ENCODE results near the gene DMRT3.

The DMRT3 gene, protein sequence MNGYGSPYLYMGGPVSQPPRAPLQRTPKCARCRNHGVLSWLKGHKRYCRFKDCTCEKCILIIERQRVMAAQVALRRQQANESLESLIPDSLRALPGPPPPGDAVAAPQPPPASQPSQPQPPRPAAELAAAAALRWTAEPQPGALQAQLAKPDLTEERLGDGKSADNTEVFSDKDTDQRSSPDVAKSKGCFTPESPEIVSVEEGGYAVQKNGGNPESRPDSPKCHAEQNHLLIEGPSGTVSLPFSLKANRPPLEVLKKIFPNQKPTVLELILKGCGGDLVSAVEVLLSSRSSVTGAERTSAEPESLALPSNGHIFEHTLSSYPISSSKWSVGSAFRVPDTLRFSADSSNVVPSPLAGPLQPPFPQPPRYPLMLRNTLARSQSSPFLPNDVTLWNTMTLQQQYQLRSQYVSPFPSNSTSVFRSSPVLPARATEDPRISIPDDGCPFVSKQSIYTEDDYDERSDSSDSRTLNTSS

DNA sequence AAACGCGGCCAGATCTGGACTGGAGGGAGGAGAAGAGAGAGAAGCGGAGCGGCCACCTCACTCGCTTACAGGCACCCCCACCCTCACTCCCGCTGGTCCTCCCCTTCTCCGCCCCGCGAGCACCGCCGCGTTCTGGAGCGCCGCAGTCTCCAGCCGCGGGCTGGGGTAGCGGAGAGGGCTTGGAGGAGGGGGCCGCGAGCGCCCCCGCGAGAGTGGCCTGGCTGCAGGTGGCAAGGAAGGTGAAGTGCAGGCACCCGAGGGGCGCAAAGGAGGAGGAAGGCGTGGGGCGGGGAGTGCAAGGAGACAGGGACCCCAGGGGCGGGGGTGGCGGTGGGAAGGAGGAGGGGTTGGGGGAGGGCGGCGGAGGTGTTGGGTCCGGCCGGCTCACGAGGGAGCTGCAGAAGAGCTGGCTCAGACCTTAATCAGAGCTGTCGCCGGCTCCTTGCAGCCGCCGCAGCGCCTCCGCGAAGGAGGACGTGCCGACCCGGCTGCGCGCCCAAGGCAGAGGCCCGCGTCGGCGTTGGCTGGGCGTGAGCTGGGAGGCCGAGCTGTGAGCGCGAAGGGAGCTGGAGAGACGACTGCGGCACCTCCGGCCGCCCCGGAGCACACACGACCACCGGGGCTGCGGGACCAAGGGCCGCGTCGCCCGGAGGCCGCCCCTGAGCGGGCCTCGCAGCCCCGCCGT lies at the start of gene DMRT3:
DMRT3 (plus strand) TSS at position 398 of the 685 bp plus-strand sequence. CDS start 347 bp downstream, outside the sequence.
- DNase-seq (ENCODE audit: low spot score), result peak; percentile 79

DNA sequence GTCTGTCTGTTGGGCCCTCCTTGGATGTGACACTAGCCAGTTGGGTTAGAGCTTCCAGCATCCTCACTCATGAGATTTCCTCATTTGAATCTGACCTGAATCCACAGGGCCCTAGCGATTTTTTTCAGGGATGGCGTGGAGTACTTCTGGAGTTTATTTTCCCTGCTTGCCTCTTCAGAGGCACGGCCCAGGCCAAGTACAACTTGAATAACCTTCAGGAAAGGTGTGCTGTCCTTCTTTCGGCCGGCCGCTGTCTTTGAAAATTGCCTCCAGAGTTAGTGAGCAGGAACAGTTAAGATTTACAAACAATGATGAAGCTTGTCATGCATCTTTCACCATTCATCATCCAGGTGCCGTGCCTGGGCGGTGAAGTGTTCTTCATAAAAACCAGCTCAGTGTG lies 49.5 kb upstream of the DMRT3 start:
- no peak for DNase-seq (ENCODE audit: low spot score)

DNA sequence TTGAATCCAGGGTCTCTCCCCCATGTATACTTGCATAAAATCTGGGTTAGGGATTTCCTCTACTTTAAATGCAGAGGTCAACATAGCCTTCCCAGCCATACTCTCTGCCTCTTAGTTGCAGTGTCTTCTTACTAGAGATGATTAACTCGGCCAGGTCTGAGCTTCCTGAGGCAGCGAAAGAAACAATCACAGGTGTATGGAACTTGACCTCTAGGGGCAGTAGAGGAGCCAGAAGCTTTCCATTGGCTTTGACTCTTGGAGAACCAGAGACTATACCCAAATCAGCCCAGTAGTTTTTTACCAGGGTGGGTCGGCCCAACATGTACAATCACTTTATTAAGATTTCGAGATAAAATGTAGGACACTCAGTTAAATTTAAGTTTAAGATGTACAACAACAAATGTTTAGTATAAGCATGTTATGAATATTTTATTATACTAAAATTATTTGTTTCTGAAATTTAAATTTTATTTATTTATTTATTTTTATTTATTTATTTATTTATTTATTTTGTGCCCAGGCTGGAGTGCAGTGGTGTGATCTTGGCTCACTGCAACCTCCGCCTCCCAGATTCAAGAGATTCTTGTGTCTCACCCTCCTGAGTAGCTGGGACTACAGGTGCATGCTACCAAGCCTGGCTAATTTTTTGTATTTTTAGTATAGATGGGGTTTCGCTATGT lies 48.0 kb upstream of the DMRT3 start:
- DNase-seq (ENCODE audit: low spot score), result peak; percentile 63

DNA sequence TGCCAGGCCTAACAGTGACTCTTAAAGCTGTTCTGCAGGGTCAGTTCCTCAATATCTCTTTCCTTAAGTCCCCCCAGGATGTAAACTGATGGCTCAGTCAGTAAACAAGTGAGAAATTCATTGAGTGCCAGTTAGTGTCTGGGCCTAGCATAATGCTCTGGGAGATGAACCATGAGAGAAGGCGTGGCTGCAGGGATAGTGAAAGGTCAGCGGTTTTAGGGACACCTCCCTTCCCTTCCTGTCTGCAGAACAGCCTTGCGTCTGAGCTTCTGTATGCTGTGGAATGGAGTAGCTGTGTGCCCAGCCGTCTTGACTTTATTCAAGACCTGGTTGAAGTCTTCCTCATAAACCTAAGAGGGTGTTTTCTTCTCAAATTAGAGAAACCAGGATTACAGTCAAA lies 46.7 kb upstream of the DMRT3 start:
- no peak for DNase-seq (ENCODE audit: low spot score)

DNA sequence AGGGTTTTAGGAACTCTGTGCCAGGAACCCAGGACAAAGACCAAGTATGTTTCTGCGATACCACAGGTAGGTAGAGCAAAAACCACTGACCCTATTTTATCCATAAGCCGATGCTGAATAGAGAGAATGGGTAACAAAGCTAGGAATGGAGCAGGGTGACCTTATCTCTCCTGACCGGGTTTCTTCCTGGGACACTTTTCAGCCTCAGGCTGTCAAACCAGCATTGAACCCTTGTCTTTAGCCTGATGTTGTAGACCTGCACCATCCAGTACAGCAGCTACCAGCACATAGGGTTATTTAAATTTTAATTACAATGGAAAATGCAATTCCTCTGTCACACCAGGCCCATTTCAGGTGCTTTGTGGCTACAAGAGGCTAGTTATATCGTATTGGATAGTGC lies 43.1 kb upstream of the DMRT3 start:
- DNase-seq (ENCODE audit: low spot score), result no peak

DNA sequence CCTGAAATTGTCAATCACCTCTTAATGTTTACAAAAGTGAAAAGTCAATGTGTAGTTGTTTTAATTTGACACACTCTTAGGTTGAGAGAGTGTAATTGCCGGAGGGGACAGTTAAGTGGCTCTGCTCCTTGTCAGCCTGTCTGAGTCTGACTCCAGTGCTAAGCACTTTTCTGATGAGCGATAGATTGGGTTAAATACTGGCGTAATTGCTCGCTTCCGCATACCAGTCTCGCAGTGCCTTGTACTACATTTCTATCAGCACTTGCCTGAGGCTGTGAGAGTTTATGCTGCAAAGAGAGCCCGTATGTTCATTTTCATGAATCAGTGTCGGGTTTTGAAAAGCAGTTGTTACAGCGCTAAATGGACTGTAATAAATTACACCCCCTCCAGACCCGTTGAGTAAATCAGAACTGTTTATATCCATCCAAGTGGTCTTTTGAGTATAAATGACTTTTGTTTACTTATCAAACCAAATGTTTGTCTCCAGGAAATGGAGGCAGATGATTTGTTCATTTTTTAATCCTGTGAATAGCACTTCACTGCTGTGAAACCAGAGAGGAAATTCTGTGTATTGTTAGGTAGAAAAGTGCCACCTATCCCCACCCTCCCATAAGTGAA lies 41.0 kb upstream of the DMRT3 start:
- no peak for DNase-seq (ENCODE audit: low spot score)

DNA sequence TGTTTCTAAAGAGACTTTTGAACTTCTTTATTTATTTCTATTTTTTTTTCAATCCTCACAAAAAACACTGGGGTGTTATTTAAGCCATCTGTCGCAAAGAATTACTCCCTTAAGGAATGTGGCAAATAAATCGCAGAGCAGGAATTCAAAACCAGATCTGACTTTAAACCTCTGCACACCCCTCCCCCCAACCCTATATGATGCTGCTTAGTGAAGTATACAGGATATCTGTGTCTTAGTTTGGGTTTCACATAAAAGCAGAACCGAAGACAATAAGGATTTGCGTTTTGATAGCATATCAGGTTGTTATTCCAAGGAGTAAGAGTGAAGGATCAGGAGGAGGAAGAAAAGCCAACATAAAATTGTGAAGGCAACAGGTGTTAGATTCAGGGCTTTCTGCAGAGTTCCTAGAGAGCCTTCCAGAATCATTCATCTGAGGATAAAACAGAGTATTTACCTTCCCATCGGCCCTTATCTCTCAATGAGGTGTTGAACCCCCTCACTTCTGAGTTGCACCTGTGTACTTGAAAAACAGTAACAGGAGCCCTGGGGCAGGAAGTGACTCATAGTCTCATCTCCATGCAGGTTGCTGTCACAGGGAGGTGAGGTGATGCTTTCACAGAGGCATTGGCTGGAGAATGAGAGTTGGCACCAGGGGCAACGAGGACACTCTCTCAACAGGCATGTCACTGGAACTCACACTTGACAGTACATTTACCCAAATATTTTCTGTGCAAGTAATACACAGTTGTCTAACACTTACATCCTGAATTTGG lies 33.5 kb upstream of the DMRT3 start:
- DNase-seq (ENCODE audit: low spot score), result peak; percentile 12

DNA sequence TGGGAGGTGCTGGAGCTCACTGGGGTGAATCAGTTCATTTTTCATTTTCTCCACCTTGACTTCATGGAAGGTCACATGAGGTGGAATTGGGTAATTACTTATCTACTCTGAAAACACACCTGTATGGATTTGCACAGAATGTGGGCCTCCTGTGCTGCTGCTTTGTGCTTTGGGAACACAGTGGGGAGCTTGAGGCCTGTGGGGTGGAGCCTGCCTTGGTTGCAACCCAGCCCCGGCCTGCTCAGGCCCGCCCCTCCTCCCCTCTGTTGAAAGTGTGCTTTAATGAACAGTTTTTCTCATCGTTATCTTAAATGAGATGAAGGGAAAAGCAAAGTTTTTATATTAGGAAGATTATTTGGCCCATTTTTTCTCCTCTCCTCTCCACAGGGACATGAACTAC lies 28.5 kb upstream of the DMRT3 start:
- DNase-seq (ENCODE audit: low spot score), result peak; percentile 28

DNA sequence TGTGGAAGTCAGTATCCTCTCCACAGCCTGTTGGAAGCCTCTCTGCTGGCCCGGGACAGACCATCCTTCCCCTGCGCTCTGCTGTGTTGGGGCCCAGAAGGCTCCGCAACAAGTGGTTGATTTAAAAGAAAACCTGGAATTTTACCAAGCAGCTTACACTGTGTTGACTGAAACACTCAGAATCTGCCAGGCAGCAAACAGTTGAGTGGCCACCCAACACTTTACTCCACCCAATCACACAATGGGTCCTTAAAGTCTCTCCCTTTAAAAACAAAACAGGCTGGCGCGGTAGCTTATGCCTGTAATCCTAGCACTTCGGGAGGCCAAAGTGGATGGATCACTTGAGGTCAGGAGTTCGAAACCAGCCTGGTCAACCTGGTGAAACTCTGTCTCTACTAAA lies 28.0 kb upstream of the DMRT3 start:
- no peak for DNase-seq (ENCODE audit: low spot score)

DNA sequence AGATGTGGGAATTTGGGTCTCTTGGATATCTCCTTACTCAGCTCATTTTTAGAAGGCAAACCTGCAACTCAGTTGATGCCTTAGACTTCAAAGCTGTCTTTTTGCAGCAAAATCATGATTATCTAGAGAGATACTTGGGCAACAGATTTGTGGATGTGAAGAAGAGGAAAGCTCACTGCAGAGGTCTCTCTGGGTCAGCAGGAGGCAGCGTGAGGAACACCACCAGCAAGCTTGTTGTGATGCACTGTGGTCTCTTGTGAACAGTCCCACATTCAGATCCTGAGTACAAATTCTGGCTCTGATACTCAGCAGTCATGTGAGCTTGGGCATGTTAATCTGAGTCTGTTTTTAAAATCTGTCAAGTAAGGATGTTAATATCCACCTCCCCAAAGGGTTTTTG lies 26.3 kb upstream of the DMRT3 start:
- DNase-seq (ENCODE audit: low spot score), result no peak

DNA sequence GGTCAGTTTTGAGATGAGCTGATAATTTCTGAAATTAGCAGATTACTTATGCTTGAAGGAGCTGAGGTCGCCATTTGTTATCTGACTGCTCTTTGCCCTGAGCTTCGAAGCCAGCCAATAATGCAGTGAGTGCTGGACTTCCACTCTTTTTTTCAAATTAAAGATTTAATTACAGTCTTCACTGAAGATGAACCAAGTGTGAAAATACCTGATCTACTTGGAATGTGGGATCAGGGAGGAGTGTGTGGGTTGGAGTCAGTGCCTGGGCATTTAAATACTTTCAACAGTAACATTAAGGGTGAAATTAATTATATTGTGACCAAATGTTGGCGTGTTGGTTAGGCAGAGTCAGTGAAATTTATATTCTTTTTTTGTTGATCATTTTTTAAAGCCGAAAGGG lies 23.9 kb upstream of the DMRT3 start:
- no peak for DNase-seq (ENCODE audit: low spot score)

DNA sequence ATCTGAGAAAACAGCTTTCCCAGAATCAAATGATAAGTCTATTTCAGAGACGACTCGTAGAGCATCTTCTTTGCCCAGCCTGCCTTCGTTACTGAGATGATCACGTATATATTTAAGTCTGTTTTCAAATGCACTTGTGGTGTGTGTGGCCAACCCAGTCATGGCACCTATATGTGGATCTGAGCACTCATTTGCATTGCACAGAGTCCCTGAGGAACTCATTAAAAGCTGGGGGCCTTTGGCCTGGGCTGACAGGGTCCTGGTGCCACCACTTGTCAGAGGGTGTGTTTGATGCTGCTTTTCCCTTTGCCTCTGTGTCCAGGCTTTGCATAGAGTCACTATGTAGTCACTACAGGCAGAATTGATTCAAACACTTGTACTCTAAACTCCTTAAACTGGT lies 17.4 kb upstream of the DMRT3 start:
- no peak for DNase-seq (ENCODE audit: low spot score)

DNA sequence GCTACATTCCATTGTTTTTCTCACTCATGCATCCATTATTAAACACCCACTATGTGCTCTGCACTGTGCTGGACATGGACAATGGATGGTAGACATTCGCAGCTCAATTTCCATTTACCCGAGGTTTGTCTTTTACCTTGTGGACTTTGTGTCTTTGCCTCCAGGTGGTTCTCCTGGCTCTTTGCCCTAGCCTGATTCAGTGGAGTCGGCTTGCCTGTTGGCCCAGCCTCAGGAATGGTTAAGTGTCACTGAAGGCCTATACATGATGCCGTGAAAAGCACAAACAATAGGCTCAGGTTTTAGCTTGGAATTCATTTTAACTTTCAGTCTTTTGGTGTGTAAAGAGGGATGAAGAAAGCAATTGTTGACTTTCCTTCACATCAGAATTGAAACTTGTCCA lies 16.5 kb upstream of the DMRT3 start:
- DNase-seq (ENCODE audit: low spot score), result no peak

DNA sequence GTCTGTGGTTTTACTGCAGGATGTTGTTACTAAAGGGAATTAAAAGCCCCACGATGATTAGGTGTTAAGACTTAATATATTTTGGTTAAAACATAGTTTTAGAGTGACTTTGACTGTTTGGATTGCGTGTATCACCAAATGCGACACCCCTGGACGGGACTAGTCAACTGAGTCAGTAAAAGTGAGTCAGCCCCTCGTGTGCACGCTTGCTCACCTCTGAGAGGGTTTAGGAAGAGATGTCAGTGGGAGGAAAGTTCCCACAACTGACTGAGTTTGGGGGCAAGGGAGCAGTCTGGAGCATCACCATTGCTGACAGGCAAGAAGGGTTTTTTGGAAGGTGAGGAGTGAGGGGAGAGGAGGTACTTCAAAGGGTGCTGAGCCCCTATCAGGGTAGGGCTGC lies 14.4 kb upstream of the DMRT3 start:
- no peak for DNase-seq (ENCODE audit: low spot score)

DNA sequence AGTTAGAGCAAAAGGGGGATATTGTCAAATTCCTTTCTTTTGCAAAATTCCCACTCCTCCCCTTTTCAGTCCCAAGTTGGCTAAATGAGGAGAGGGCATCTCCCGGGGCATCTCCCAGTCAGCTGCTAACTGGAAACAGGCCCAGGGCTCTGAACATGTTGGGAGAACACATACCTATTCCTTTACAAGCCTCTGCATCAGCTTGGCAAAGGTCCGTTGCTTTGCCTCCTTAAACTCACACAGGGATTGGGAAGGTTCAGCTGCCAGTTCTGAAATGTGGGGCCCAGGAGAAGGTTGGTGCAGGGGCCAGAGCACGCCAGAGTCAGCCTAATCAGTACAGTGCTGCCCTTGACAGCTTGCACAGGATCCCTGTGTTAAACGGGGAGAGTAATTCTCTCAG lies 11.0 kb upstream of the DMRT3 start:
- no peak for DNase-seq (ENCODE audit: low spot score)

DNA sequence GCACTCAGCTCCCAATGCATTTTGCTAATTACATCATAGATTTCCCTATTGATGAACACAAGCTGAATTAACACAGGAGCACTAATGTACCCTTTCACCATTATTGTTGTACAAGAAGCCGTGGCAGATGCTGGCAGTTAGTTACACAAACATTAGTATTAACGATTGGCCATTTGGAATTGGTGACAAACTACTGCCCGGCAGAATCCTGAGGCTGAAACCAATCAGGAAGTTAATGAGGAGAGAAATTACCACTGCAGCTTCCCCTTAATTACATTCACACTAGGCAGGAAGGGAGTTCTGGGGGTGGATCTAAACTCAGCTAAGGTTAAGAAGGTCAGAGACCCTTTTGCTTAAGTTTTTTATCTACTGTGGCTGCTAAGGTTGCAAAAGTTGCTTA lies 9.6 kb upstream of the DMRT3 start:
- no peak for DNase-seq (ENCODE audit: low spot score)

DNA sequence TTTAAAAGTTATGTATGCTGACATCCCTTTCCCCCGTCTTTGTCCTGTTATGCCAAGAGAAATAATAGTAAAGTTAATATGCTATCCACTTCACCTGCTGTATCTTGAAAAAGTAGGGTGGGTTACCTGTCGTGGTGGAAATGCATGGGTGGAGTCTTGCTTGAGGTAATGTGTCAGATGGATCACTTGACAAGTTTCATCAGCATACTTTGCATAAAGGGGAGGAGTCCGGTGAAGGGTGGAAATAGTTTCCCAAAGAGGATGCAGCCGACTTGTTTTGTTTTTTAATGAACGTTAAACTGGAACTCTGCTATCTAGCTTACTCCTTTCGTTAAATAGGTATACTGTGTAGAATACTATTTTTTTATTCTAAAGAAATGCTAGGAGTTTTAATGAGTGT lies 9.0 kb upstream of the DMRT3 start:
- peak; percentile 56 for DNase-seq (ENCODE audit: low spot score)

DNA sequence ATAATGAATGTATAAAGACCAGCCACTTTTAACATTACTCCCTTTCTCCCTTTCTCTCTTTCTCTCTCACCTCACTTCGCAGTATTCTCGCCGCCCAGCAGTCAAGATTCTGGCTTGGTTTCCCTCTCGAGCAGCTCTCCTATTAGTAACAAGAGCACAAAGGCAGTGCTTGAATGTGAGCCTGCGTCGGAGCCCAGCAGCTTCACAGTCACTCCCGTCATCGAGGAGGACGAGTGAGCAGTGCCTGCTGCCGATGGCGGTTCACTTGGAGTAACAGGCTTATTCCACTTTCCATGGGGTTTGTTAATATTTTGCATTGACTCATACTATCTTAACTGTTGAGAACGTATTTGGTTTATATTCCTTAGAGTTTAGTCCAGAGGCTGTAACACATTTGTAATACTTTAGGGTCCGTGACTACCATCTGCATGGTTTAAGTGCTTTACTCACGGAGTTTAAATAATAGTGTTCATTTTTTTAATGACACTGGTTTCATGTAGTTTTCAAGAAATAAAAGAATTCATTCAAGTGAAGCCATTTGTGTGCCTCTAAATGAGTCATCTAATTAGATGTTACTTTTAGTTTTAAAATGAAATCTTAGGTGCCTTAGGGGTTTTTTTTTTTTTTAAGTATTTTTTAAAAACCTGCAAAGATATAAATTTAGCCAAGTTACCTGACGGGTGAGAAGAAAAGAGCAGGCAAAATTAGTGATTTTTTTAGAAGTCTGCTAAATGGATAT lies 8.4 kb upstream of the DMRT3 start:
- DNase-seq (ENCODE audit: low spot score), result peak; percentile 36

DNA sequence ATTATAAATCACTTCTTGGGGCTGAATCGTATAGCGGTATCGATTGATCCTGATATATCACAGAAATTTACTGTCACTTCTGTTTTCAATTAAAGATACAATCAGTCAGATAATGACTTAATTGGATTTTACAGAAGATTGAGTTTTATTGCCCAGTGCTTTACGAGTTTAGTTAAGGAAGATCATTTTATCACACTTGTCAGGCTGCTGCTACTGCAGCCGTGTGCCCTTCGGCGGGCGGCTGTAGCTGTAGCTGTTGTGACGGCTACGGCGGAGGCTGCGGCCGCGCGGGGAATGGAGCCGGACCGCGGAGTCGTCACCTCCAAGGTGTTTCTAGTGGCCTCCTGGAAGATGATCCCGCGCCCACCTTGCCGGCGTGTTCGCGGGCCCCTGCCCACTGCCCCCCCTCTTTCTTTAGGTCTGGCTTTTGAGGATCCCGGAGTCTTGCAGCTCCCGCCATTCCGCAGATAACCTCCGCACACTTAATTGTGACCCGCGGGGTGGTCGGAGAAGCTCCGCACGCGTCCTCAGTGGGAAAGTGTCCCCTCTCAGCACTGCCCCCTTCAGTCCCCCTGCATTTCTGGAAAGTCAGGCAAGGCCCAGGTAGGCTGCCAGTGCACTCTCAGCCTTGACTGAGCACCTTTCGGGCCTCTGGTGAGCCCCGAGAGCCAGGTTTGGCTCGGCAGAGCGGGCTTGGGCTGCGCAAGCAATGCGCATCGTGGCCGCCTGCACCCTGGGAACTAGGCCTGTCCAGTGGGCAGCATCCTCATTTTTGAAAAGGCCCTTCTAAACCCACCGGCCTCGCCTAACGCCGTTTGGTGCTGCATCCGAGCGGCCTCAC lies 6.9 kb upstream of the DMRT3 start:
- peak; percentile 49 for DNase-seq (ENCODE audit: low spot score)

Data from iPS-NIHi11 (cell line).